A549 treated with GW870086 at 1 μM for 4 hours (cell line): ENCODE measurements around the gene GRIK2. TPM values are rescaled to one million over a fixed set of nuclear protein-coding genes. Genes with fewer than 3 reads are reported as not detected.

Experiments used
- total RNA-seq: library from RNA; stranded (reverse); fragments of 200-300 nt; extraction: Qiagen RNA extraction; gene quantifications from 5 replicates; pipeline ENCODE4 v1.2.3, GENCODE V29; 2022; ENCODE audit warnings: low read depth

Gene GRIK2
- total RNA-seq = 0.13 to 0.47 TPM (median 0.39 TPM) in 5 replicates

GRCh38 chr6:101393251-101393828, at the start of gene GRIK2:
Gene GRIK2 (plus strand): TSS chr6:101393708.

